Stimulated activated CD8-positive, alpha-beta memory T cell treated with anti-CD3 and anti-CD28 coated beads, Interleukin-4, amount 100 ng/mL, for 24 hours (primary cell): ENCODE measurements around the gene ELANE.
A peak's percentile ranks its signal among the peaks of the same experiment; 100 is the strongest.
"Not testable (repeated sequence)": the region's sequence is repeated elsewhere in the genome, so short reads cannot be mapped to it uniquely, and the experiment has no call there.

Experiments
- DNase-seq: peaks from one replicate; pipeline ENCODE4 v3.0.0-alpha.2; 2020; ENCODE audit warnings: low read depth

ELANE gene

GRCh38 chr19:862581-863314 lies 10.6 kb downstream of the ELANE start:
- DNase-seq = peak; percentile 60

- no peak for DNase-seq
These were observed 11.2 kb downstream of the ELANE start for GRCh38 chr19:863315-863620.

GRCh38 chr19:866769-867300 lies 14.7 kb downstream of the ELANE start:
- DNase-seq = no peak

GRCh38 chr19:867301-867793 lies 15.2 kb downstream of the ELANE start:
- DNase-seq = no peak

- DNase-seq = no peak
These were observed 15.9 kb downstream of the ELANE start for GRCh38 chr19:867855-868457.

GRCh38 chr19:868458-869244 lies 16.5 kb downstream of the ELANE start:
- no peak for DNase-seq

DNA sequence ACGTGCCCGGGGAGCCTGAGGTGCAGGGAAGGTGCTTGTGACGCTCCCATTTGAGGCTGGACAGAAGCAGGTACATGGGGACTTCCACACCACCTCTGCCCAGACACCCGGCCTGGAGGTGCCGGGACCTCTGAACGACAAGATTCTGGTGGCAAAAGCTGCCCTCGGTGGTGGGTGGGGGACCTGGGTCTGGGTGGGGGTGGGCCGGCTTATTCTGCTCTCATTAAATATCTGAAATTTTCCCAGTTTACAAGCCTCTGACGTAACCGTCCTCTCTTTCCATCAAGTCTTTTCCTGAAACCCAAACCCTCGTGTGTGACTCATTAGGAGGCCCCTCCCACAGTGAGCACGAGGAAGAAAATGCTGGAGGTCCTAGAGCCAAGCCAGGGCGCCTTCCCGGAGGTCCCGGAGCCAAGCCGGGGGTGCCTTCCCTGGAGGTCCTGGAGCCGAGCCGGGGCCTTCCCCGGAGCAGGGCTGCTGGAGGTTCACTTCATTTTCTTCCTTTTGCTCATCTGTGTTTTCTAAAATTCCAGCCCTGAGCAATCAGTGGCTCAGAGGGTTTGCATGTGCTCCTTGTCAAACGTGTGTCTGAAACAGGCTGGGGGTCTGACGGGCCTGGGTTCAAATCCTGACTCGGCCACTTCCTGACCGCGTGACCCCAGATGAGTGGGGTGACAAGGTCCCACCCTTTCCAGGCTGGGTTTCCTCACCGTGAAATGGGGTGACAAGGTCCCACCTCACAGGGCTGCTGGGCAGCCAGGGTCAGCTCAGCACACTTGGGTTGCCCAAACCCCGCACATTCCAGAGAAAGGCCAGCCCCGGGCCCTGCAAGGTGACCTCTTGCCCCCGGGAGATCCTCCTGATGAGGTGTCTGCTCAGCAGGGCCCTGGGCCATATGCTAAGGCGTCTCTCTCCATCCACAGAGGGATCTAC lies 17.4 kb downstream of the ELANE start:
- no peak for DNase-seq

- no peak for DNase-seq
These were observed 18.2 kb downstream of the ELANE start for GRCh38 chr19:870314-870713.

DNA sequence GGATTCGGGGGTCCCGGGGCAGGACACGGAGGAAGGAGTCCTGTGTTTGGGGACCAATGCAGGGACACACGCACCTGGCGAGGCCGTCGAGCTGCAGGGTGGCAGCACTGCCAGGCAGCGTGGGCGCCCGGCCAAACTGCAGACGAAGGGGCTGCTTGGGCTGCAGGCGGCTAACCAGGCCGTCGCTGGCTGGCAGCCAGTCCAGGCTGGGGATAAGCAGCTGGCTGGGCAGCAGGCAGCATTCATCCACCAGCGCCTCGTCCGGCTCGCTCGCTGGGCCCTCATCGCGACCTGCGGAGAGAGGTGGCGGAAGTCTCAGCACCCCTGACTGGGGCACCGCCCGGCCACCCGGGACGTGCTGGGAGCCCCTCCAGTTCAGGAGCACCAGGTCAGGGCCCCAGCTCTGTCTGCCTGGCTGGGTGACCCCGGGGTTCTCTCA lies 18.9 kb downstream of the ELANE start:
- DNase-seq = no peak

DNA sequence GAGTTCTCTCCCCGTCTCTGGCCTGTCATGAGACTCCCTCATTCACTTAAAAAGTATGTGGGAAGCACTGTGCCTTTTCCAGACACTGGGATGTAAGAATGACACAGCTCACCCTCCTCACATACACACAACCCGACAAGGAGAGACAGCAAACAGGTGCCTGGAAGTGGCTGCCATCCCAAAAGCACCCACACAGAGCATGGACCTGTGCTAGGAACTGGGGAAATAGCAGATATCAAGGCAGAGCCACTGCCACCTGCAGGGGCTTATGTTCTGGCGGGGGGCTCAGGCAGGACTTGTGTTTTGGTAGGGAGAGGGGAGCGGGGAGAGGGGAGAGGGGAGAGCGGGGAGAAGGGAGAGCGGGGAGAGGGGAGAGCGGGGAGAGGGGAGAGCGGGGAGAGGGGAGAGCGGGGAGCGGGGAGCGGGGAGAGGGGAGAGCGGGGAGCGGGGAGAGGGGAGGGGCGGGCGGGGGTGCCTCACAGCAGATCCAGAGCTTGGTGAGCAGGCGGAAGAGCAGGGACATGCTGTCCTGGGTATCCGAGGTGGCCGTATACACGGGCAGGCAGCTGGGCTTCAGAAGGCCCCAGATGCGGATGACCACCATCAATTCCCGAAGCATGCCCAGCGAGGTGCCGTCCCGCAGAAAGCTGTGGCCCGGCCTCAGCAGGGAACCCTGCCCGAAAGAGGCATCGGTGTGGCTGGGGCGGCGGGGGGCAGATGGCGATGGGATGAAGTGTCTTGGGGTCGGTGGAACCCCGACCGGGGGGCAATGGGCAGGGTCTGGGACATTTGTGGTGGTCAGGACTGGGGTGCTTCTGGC lies 19.6 kb downstream of the ELANE start:
- DNase-seq = no peak

DNA sequence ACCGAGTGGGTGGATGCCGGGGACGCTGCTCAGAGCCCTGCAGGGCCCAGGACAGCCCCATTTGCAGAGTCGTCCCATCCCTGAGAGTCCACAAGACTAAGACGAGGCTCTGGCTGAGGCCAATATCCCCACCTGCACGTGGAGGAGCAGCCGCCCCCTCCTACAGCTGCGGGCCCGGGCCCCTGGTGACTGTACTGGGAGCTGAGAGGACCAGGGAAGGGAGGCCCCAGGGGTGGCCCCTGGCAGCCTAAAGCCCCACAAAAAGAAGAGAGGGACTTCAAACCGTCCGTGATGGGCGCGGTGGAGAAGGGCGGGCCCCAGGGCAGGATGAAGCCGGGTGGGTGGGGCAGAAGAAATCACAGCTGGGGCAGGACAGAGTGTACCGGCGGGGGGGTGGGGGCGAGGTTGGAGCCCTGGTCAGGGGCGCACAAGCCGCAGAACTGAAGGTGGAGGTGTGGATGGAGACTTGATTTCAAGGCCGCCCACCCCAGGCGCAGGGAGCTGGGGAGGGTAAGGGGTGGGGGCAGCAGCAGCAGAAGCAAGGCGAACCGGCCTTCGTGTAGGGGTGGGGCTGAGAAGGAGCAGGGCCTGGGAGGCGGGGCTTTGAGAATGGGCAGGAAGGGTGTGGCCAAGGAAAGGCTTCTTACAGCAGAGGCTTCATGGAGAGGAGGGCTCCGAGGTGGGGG lies 20.3 kb downstream of the ELANE start:
- DNase-seq = peak; percentile 57

- DNase-seq = peak; percentile 54
These were observed 21.0 kb downstream of the ELANE start for GRCh38 chr19:873084-873483.

DNA sequence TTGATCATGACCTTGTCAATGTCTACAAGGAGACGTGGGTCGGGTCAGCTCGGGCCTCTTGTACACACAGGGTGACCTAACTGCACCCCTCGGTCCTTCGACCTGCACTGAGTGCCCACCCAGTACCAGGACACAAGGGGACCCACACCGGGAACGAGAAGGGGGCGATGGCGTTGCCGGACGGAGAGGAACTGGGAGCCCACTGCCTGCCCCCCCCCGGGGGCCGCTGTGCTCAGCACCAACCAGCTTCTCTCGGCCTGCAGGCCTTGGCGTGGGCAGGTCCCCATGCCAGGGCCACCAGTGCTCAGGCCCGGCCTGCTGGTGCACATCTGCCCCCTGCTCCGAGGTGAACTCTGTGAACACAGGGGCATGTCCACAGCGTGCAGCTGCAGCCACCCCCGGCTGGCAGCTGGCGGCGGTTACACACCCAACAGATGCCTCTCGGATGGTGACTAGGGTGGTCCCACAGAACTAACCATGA lies 21.5 kb downstream of the ELANE start:
- DNase-seq = no peak

DNA sequence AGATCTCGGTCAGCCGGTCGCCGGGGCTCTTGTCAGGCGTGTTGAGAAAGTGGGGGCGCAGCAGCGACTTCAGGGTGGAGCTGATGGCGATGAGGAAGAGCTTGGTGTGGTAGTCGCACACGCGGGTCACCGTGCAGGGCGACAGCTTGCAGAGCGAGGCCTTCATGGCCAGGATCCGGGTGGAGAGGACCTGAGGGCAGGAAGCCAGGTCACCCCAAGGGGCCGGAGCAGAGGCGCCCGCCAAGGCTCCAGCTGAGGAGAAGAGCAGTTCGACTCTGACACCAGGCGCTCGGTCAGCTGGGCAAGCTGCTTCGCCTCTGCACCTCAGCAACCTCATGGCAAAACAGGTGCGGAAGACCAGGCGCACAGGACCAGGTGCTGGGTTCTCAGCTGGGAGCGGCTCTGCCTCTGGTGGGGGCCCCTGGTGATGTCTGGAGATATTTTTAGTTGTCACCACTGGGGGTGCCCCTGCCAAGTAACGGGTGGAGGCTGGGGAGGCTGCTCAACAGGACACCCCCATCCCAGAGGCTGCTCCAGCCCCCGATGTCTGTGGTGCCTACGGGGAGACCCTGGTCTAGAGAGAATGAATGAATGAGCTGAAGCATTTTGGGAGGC lies 23.3 kb downstream of the ELANE start:
- DNase-seq = no peak

DNA sequence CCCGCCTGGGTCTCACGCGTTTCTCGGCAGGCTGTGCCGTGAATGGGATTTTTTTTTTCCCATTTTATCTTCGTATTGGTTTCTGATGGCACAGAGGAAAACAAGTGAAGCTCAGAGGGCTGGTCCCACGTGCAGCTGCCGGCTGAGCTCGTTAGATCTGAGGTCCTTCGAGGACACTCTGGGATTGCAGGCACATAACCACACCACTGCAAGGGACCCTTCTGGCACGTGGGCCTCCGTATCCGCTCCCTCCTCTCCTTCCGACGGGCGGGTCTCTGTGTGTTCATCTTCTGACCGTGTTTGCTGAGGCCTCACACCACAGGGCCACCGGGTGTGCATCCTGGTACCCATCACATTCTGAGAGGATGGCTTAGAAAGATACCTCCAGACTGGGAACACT lies 24.0 kb downstream of the ELANE start:
- no peak for DNase-seq

GRCh38 chr19:876780-877314 lies 24.7 kb downstream of the ELANE start:
- no peak for DNase-seq

DNA sequence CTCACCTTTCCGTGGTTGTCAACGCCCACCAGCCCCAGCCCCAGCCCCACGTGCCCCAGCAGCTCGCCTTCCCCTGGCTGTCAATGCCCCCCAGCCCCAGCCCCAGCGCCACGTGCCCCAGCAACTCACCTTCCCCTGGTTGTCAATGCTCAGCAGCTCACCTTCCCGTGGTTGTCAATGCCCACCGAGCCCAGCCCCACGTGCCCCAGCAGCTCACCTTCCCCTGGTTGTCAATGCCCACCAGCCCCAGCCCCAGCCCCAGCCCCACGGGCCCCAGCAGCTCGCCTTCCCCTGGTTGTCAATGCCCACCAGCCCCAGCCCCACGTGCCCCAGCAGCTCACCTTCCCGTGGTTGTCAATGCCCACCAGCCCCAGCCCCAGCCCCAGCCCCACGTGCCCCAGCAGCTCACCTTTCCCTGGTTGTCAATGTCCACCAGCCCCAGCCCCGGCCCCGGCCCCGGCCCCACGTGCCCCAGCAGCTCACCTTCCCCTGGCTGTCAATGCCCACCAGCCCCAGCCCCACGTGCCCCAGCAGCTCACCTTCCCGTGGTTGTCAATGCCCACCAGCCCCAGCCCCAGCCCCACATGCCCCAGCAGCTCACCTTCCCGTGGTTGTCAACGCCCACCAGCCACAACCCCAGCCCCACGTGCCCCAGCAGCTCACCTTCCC lies 26.0 kb downstream of the ELANE start:
- not testable (repeated sequence) for DNase-seq

DNA sequence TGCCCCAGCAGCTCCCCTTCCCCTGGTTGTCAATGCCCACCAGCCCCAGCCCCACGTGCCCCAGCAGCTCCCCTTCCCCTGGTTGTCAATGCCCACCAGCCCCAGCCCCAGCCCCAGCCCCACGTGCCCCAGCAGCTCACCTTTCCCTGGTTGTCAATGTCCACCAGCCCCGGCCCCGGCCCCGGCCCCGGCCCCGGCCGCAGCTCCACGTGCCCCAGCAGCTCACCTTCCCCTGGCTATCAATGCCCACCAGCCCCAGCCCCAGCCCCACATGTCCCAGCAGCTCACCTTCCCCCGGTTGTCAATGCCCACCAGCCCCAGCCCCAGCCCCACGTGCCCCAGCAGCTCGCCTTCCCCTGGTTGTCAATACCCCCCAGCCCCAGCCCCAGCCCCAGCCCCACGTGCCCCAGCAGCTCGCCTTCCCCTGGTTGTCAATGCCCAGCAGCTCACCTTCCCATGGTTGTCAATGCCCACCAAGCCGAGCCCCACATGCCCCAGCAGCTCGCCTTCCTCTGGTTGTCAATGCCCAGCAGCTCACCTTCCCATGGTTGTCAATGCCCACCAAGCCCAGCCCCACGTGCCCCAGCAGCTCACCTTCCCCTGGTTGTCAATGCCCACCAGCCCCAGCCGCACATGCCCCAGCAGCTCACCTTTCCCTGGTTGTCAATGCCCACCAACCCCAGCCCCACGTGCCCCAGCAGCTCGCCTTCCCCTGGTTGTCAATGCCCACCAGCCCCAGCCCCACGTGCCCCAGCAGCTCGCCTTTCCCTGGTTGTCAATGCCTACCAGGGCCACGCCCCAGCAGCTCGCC lies 26.9 kb downstream of the ELANE start:
- DNase-seq = not testable (repeated sequence)
